IPS DF 6.9 (cell line): ENCODE data around the gene TAF8.
"Not testable (repeated sequence)": the region's sequence is repeated elsewhere in the genome, so short reads cannot be mapped to it uniquely, and the experiment has no call there.

ENCODE experiments used
- DNase-seq: peaks from one replicate; pipeline ENCODE4 v3.0.0-alpha.2; 2013; ENCODE audit warnings: low read depth, low spot score
- H3K27ac ChIP-seq: one replicate; pipeline ENCODE4 v1.5.1; 2013; ENCODE audit warnings: low read length, control low read depth
- H3K27me3 ChIP-seq: 2 replicates; pipeline ENCODE4 v1.6.1; 2013; ENCODE audit warnings: mild to moderate bottlenecking, low read length; ENCODE audit not compliant: control insufficient read depth, insufficient read depth
- H3K36me3 ChIP-seq: 2 replicates; pipeline ENCODE4 v1.6.1; 2013; ENCODE audit warnings: low read length; ENCODE audit not compliant: control insufficient read depth, insufficient read depth
- H3K4me1 ChIP-seq: 2 replicates; pipeline ENCODE4 v1.6.1; 2013; ENCODE audit warnings: low read length; ENCODE audit not compliant: control insufficient read depth, insufficient read depth
- H3K4me3 ChIP-seq: 2 replicates; pipeline ENCODE4 v1.5.1; 2013; ENCODE audit warnings: mild to moderate bottlenecking, low read length
- H3K9me3 ChIP-seq: 2 replicates; pipeline ENCODE4 v1.6.1; 2013; ENCODE audit warnings: low read length, inconsistent platforms; ENCODE audit not compliant: control insufficient read depth, insufficient read depth
- WGBS: extraction: QIAGEN DNeasy Blood & Tissue Kit; methylation state at CpG from one replicate; pipeline ENCODE4 v1.1.7; 2013; ENCODE audit warnings: mixed read lengths, missing lambda C conversion rate; ENCODE audit not compliant: insufficient read length, insufficient coverage; 5-methylcytosine and 5-hydroxymethylcytosine counted together

The TAF8 gene

GRCh38 chr6:42029062-42029685 is 21.1 kb upstream of the TAF8 start:
- no peaks in the 10 kb centered on the region for H3K9me3 ChIP-seq
- H3K4me3 ChIP-seq: no peak overlapping the region
- DNase-seq: no peak
- no peaks in the 10 kb centered on the region for H3K27me3 ChIP-seq
- H3K36me3 ChIP-seq: no peaks in the 10 kb centered on the region
- no CpG with 5 or more reads among the region's 6 CpGs for WGBS
- peaks cover 6% of the 10 kb centered on the region for H3K4me1 ChIP-seq
- H3K27ac ChIP-seq: no peak overlapping the region

DNA sequence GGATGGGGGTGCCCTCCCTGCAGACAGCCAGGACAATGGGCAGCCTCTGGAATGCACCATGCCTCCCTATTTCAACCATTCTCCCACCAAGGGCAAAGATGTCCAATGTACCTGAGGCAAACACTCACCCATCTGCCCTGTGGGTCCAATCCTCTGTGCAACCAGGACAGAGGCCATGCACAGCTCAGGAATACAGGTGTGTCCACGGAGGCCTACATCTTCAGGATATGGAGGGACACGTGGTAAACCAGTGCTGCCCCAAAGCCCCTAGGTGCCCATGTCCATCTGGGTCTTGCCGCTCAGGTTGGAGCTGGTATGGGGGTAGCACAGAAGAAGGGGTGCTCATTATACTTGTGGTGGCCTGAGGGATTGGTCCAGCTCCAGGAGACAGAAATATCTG is 20.4 kb upstream of the TAF8 start:
- Histone ChIP-seq H3K27ac (no peak overlapping the region), H3K4me3 (no peak overlapping the region), H3K4me1 (peaks cover 6% of the 10 kb centered on the region), H3K36me3 (no peaks in the 10 kb centered on the region), H3K27me3 (no peaks in the 10 kb centered on the region), H3K9me3 (no peaks in the 10 kb centered on the region)
- WGBS: no CpG with 5 or more reads among the region's 3 CpGs
- no peak for DNase-seq

- no peaks in the 10 kb centered on the region for H3K9me3 ChIP-seq
- H3K36me3 ChIP-seq: no peaks in the 10 kb centered on the region
- H3K27me3 ChIP-seq: no peaks in the 10 kb centered on the region
- H3K4me1 ChIP-seq: peaks cover 6% of the 10 kb centered on the region
- no peak overlapping the region for H3K27ac ChIP-seq
- H3K4me3 ChIP-seq: no peak overlapping the region
- no peak for DNase-seq
- no CpG with 5 or more reads among the region's 14 CpGs for WGBS
Observed at GRCh38 chr6:42030585-42031506, 19.5 kb upstream of the TAF8 start.

DNA sequence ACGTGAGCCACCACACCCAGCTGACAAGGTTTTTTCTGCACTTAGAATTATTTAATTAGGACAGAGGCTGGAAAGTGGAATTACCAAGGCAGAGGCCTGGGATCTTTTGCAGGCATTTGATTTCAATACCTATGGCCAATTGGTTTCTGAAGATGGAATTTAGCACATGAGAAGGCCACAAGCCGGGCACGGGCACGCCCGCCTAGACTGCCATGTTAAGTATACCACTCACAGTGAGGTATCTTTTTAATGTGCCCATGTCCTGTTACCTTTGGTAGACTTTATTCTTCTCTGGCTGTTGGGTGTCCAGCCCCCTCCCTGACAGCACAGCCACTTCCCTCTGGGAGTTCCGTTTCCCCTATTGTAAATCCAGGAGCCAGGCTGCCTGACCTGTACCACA is 18.0 kb upstream of the TAF8 start:
- Histone ChIP-seq H3K9me3 (no peaks in the 10 kb centered on the region), H3K4me1 (peaks cover 6% of the 10 kb centered on the region), H3K36me3 (no peaks in the 10 kb centered on the region), H3K4me3 (no peak overlapping the region), H3K27me3 (no peaks in the 10 kb centered on the region), H3K27ac (no peak overlapping the region)
- DNase-seq: no peak
- WGBS: no CpG with 5 or more reads among the region's 6 CpGs

- H3K9me3 ChIP-seq, DNase-seq, H3K36me3 ChIP-seq, H3K4me1 ChIP-seq, H3K27ac ChIP-seq, H3K27me3 ChIP-seq, H3K4me3 ChIP-seq: not testable (repeated sequence)
- no CpG with 5 or more reads among the region's 15 CpGs for WGBS
Observed at GRCh38 chr6:42037669-42038068, 12.7 kb upstream of the TAF8 start.

- Histone ChIP-seq H3K27ac (no peak overlapping the region), H3K4me1 (no peaks in the 10 kb centered on the region), H3K36me3 (no peaks in the 10 kb centered on the region), H3K9me3 (no peaks in the 10 kb centered on the region), H3K27me3 (no peaks in the 10 kb centered on the region), H3K4me3 (no peak overlapping the region)
- WGBS: no CpG with 5 or more reads among the region's 3 CpGs
- no peak for DNase-seq
Observed at GRCh38 chr6:42038163-42038562, 12.2 kb upstream of the TAF8 start.

DNA sequence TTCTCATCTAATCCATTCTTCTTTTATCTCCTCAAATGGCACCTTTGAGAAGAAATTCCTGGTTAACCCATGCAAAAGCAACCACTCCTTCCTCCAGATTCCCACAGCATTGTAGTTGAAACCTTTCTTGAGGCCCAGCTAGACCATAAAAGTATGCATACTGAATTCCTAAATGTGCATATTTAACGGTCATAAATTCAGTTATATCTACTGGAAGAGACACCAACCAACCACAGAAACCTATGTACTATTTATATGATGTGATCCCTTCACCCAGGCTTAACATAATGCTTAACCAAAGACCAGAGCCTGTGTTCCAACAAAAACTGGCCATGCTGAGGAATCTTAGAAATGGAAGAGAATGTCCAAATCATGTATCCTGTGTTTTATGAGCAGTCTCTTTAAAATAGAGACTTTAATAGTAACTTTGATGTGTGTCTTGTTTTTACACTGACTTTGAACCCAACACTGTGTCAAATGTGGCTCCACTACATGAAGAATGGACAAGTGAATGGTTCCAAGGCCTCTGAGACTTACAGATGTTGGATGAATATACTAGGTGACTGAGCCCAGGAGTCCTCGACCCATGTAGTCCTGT is 11.4 kb upstream of the TAF8 start:
- H3K4me1 ChIP-seq: no peaks in the 10 kb centered on the region
- no CpG with 5 or more reads among the region's 2 CpGs for WGBS
- H3K4me3 ChIP-seq: no peak overlapping the region
- H3K36me3 ChIP-seq: no peaks in the 10 kb centered on the region
- DNase-seq: no peak
- no peaks in the 10 kb centered on the region for H3K9me3 ChIP-seq
- no peaks in the 10 kb centered on the region for H3K27me3 ChIP-seq
- H3K27ac ChIP-seq: no peak overlapping the region

DNA sequence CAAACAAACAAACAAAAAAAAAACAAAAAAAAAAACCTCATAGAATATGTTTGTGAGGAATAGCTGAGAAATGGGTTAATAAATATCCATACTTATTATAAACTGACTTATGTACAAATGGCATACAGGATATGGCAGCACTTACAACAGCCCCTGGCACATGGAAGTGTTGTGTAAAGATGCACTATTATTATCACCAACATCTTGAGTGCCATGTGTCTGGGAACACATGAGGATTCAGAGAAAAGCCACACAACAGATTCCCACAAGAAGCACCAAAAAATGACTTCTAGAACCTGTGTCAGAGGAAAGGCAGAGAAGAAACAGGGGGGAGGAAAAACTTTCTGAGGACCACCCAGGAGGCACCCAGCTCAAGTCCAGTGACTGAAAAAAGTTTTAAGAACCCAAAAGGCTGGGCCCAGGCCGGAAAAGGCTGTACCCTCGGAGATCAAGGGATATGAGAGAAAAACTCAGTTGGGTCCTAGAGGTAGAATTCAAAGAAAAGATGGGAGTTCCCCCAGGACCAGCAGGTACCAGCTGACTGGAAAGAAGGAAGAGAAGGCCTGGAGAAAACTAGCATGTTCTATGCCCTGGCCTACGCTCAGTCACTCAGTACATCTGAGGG is 9.4 kb upstream of the TAF8 start:
- WGBS: no CpG with 5 or more reads among the region's 3 CpGs
- Histone ChIP-seq H3K36me3 (no peaks in the 10 kb centered on the region), H3K4me1 (peaks cover 2% of the 10 kb centered on the region; the same call in 1 of the 2 replicates), H3K4me3 (no peak overlapping the region), H3K27ac (no peak overlapping the region), H3K27me3 (peaks cover 10% of the 10 kb centered on the region), H3K9me3 (no peaks in the 10 kb centered on the region)
- no peak for DNase-seq

GRCh38 chr6:42041481-42042053 is 8.8 kb upstream of the TAF8 start:
- H3K27ac ChIP-seq: no peak overlapping the region

DNA sequence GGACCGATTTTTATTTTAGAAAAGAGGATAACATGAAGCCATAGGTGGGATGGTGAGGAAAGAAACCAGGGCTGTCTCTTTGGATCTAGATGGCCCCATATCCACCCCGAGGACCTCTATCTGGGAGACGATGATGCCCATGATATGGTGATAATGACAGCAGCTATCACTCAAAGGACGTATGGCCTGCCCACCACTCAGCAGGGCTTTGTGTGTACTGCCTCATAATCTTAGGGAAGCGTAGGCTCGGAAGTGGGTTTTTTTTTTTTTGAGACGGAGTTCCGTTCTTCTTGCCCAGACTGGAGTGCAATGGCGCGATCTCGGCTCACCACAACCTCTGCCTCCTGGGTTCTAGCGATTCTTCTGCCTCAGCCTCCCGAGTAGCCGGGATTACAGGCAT is 8.2 kb upstream of the TAF8 start:
- no peaks in the 10 kb centered on the region for H3K9me3 ChIP-seq
- H3K4me3 ChIP-seq: no peak overlapping the region
- no CpG with 5 or more reads among the region's 14 CpGs for WGBS

More at GRCh38 chr6:42041481-42042053, 8.8 kb upstream of the TAF8 start:
- WGBS: no CpG with 5 or more reads among the region's 7 CpGs
- H3K4me3 ChIP-seq: no peak overlapping the region
- H3K4me1 ChIP-seq: peaks cover 2% of the 10 kb centered on the region; the same call in 1 of the 2 replicates
- peaks cover 16% of the 10 kb centered on the region for H3K27me3 ChIP-seq
- no peak for DNase-seq
- H3K36me3 ChIP-seq: no peaks in the 10 kb centered on the region
- no peaks in the 10 kb centered on the region for H3K9me3 ChIP-seq

More for the DNA sequence above, 8.2 kb upstream of the TAF8 start:
- DNase-seq: no peak
- H3K36me3 ChIP-seq: no peaks in the 10 kb centered on the region
- peaks cover 21% of the 10 kb centered on the region for H3K27me3 ChIP-seq
- no peak overlapping the region for H3K27ac ChIP-seq
- peaks cover 2% of the 10 kb centered on the region; the same call in 1 of the 2 replicates for H3K4me1 ChIP-seq
